ENCODE data around the gene CPE.

GRCh38 chr4:165360985-165361670, 17.7 kb upstream of the CPE start:
- TF ChIP-seq MAX (IDR thresholded peaks at IDR 0.05; ENCODE audit: low read depth, low read length) (no peak), CTCF (IDR thresholded peaks at IDR 0.05 in 2 of 3, conservative IDR thresholded peaks at IDR 0.05 in 1 of 3; ENCODE audit: control insufficient read depth in 2 of 3, extremely low read depth in 1 of 3, insufficient read depth in 1 of 3, low read depth in 3 of 3, low read length in 3 of 3) (no peak), POLR2A (IDR thresholded peaks at IDR 0.05; ENCODE audit: low read depth, low read length) (no peak), GABPA (IDR thresholded peaks at IDR 0.05; ENCODE audit: low read depth) (no peak), EP300 (IDR thresholded peaks at IDR 0.05; ENCODE audit: borderline replicate concordance in 1 of 2, control insufficient read depth in 1 of 2, low read depth in 2 of 2, low read length in 2 of 2) (no peak), ZBTB4 (CRISPR knock-in tag; IDR thresholded peaks at IDR 0.05) (no peak), RFX5 (IDR thresholded peaks at IDR 0.05; ENCODE audit: low read depth, low read length) (no peak), JUND (IDR thresholded peaks at IDR 0.05; ENCODE audit: low read depth, low read length) (no peak), SP1 (IDR thresholded peaks at IDR 0.05; ENCODE audit: low read depth, low read length) (no peak), TCF7 (IDR thresholded peaks at IDR 0.05; ENCODE audit: borderline replicate concordance) (no peak), EGR1 (IDR thresholded peaks at IDR 0.05; ENCODE audit: borderline replicate concordance in 1 of 2, low read depth in 2 of 2, low read length in 2 of 2) (no peak), ELK1 (IDR thresholded peaks at IDR 0.05; ENCODE audit: low read depth, low read length) (no peak)

Data from GM12878 (cell line).